ENCODE results near the gene SHC4. TPM values are rescaled to one million over a fixed set of nuclear protein-coding genes. Genes with fewer than 3 reads are reported as not detected.

The SHC4 gene
- total RNA-seq, 1 experiment from 2014 or later: 0.26 TPM

GRCh38 chr15:48887144-48887543 lies 76.6 kb downstream of the SHC4 start:
- Mint-ChIP-seq H3K27ac (ENCODE audit: low read depth, unreplicated experiment) (no peak overlapping the region), H3K36me3 (ENCODE audit: insufficient read depth, unreplicated experiment) (no peaks in the 10 kb centered on the region), H3K4me1 (ENCODE audit: insufficient read depth, unreplicated experiment) (peaks cover 5% of the 10 kb centered on the region), H3K27me3 (ENCODE audit: insufficient read depth, unreplicated experiment) (no peaks in the 10 kb centered on the region), H3K4me3 (ENCODE audit: unreplicated experiment) (no peak overlapping the region), H3K9me3 (ENCODE audit: unreplicated experiment) (no peaks in the 10 kb centered on the region)
- no peak for DNase-seq (ENCODE audit: unreplicated experiment)
- BruUV-seq (replicated peaks): no TSS peak
- CTCF ChIA-PET: interaction anchor here (0.6 to 1.2 kb wide), 5 partner anchors 31 to 1258 kb away, joined by 3 to 4 read pairs (median 3); no protein-coding TSS in a partner anchor
- intact Hi-C loops (cut with micrococcal nuclease): no loop called here
- no peak for TF ChIP-seq CTCF (IDR thresholded peaks at IDR 0.05; ENCODE audit: unreplicated experiment)
- POLR2A ChIA-PET: interaction anchor here (0.8 to 1.6 kb wide), 2 partner anchors 9 kb away, joined by 4 to 7 read pairs; partner anchors contain the start of gene EID1

- H3K4me3 Mint-ChIP-seq (ENCODE audit: unreplicated experiment): no peak overlapping the region
- H3K27ac Mint-ChIP-seq (ENCODE audit: low read depth, unreplicated experiment): no peak overlapping the region
These were observed 80.0 kb downstream of the SHC4 start for GRCh38 chr15:48883699-48884098.

GRCh38 chr15:48880070-48880634 lies 83.6 kb downstream of the SHC4 start:
- ChIA-PET CTCF (interaction anchor here (0.6 to 1.0 kb wide), 3 partner anchors 82 to 267 kb away, joined by 3 to 4 read pairs (median 3); no protein-coding TSS in a partner anchor), POLR2A (interaction anchor here (0.6 to 3.3 kb wide), 5 partner anchors 8 to 252 kb away, joined by 3 to 29 read pairs (median 5); partner anchors contain the start of genes SECISBP2L and SHC4)
- Mint-ChIP-seq H3K4me1 (ENCODE audit: insufficient read depth, unreplicated experiment) (peaks cover 11% of the 10 kb centered on the region), H3K27ac (ENCODE audit: low read depth, unreplicated experiment) (no peak overlapping the region), H3K4me3 (ENCODE audit: unreplicated experiment) (peak overlapping the region; percentile 96), H3K27me3 (ENCODE audit: insufficient read depth, unreplicated experiment) (no peaks in the 10 kb centered on the region), H3K9me3 (ENCODE audit: unreplicated experiment) (no peaks in the 10 kb centered on the region), H3K36me3 (ENCODE audit: insufficient read depth, unreplicated experiment) (peaks cover 8% of the 10 kb centered on the region)
- DNase-seq (ENCODE audit: unreplicated experiment): no peak
- no TSS peak for BruUV-seq (replicated peaks)
- no peak for TF ChIP-seq CTCF (IDR thresholded peaks at IDR 0.05; ENCODE audit: unreplicated experiment)
- intact Hi-C loops (cut with micrococcal nuclease): no loop called here

More at GRCh38 chr15:48883699-48884098, 80.0 kb downstream of the SHC4 start:
- ChIA-PET CTCF (no interaction called here), POLR2A (no interaction called here)
- Mint-ChIP-seq H3K9me3 (ENCODE audit: unreplicated experiment) (no peaks in the 10 kb centered on the region), H3K27me3 (ENCODE audit: insufficient read depth, unreplicated experiment) (no peaks in the 10 kb centered on the region), H3K4me1 (ENCODE audit: insufficient read depth, unreplicated experiment) (peaks cover 5% of the 10 kb centered on the region), H3K36me3 (ENCODE audit: insufficient read depth, unreplicated experiment) (peaks cover 2% of the 10 kb centered on the region)
- no peak for DNase-seq (ENCODE audit: unreplicated experiment)
- no peak for TF ChIP-seq CTCF (IDR thresholded peaks at IDR 0.05; ENCODE audit: unreplicated experiment)
- BruUV-seq (replicated peaks): no TSS peak
- intact Hi-C loops (cut with micrococcal nuclease): no loop called here

- intact Hi-C loops (cut with micrococcal nuclease): loop anchor here (1.0 to 5.0 kb wide), 2 partner anchors 49 to 85 kb away; partner anchors contain the start of gene SHC4
These were observed 85.8 kb downstream of the SHC4 start, which contains the start of gene EID1 for GRCh38 chr15:48877630-48878595. TSS of gene EID1 (plus strand) at chr15:48878134. CDS start at chr15:48878177, 43 bp downstream.

More at GRCh38 chr15:48877630-48878595, 85.8 kb downstream of the SHC4 start, which contains the start of gene EID1:
- BruUV-seq (replicated peaks): TSS peak; percentile 80
- Mint-ChIP-seq H3K4me3 (ENCODE audit: unreplicated experiment) (peak within 1 kb of the TSS; percentile 96), H3K9me3 (ENCODE audit: unreplicated experiment) (no peaks in the 10 kb centered on the region), H3K27me3 (ENCODE audit: insufficient read depth, unreplicated experiment) (no peaks in the 10 kb centered on the region), H3K4me1 (ENCODE audit: insufficient read depth, unreplicated experiment) (peaks cover 11% of the 10 kb centered on the region), H3K27ac (ENCODE audit: low read depth, unreplicated experiment) (peak within 1 kb of the TSS; percentile 94), H3K36me3 (ENCODE audit: insufficient read depth, unreplicated experiment) (peaks cover 8% of the 10 kb centered on the region)
- ChIA-PET CTCF (interaction anchor here (0.5 to 2.2 kb wide), 15 partner anchors 10 to 1258 kb away, joined by 3 to 15 read pairs (median 4); partner anchors contain the start of genes GALK2 and SHC4), POLR2A (interaction anchor here (0.5 to 3.3 kb wide), 39 partner anchors 9 to 1477 kb away, joined by 3 to 33 read pairs (median 5); partner anchors contain the start of genes CEP152, COPS2, GABPB1 and GALK2)
- peak; percentile 92 for DNase-seq (ENCODE audit: unreplicated experiment)
- no peak for TF ChIP-seq CTCF (IDR thresholded peaks at IDR 0.05; ENCODE audit: unreplicated experiment)
